PC-9 (cell line): ENCODE measurements around the gene HSPA12A.

ENCODE experiments used
- EZH2 ChIP-seq: fragments of 200-600 bp; sonication (generic); IDR thresholded peaks from 2 replicates; pipeline ENCODE4 v1.8.0; 2017; ENCODE audit warnings: antibody characterized with exemption, low read depth
- TF ChIP-seq, protein P1 (sequence below): fragments of 200-600 bp; sonication (generic); conservative IDR thresholded peaks from 2 replicates; pipeline ENCODE4 v1.6.1; 2017; ENCODE audit warnings: mixed run types, antibody characterized with exemption, mild to moderate bottlenecking, moderate library complexity

GRCh38 chr10:116748041-116748440, 5.7 kb upstream of the HSPA12A start:
- TF ChIP-seq, protein P1, sequence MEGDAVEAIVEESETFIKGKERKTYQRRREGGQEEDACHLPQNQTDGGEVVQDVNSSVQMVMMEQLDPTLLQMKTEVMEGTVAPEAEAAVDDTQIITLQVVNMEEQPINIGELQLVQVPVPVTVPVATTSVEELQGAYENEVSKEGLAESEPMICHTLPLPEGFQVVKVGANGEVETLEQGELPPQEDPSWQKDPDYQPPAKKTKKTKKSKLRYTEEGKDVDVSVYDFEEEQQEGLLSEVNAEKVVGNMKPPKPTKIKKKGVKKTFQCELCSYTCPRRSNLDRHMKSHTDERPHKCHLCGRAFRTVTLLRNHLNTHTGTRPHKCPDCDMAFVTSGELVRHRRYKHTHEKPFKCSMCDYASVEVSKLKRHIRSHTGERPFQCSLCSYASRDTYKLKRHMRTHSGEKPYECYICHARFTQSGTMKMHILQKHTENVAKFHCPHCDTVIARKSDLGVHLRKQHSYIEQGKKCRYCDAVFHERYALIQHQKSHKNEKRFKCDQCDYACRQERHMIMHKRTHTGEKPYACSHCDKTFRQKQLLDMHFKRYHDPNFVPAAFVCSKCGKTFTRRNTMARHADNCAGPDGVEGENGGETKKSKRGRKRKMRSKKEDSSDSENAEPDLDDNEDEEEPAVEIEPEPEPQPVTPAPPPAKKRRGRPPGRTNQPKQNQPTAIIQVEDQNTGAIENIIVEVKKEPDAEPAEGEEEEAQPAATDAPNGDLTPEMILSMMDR = no peak
- TF ChIP-seq EZH2 = no peak
